DMS114 treated with DMSO at 0.1 percent for 48 hours (cell line): ENCODE results near the gene NPHP4.

ENCODE experiments used
- DNase-seq: peaks from one replicate; lab custom pipeline; 2025; ENCODE audit not compliant: unreplicated experiment; lab: John Stamatoyannopoulos, UW

Gene NPHP4

DNA sequence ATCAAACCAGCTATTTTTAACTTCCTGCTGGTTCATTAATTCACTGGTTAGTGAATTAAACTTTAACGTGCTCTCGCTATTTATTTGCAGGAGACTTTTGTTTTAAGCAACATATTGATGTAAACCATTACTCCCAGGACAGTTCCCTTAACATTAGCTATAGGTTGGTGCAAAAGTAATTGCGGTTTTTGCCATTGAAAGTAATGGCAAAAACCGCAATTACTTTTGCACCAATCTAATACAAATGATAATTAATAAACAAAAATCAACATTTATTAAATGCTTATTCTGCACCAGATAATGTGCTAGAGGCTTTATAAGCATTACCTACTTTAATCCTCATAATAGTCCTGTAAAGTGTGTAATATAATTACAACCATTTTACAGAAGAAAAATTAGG lies 176.5 kb downstream of the NPHP4 start:
- DNase-seq, result no peak

DNA sequence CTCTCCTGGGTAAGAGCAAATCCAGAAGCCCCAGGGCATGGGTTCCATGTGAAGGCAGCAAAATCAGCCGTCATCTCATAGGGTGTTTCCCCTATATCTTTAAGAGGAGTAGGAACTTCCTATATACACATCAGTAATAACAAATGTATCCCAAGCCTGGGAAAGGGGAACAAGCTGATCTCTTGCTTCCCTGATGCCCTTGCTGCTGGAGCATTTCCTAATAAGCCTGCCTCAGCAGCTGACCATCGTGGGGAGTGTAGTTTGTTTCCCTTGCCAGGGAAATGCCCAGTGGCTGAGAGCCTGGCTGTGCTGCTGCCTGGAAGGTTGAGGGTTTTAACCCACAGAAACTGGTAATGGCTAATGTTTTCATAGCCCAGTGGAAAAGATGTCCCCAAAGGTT lies 177.0 kb downstream of the NPHP4 start:
- DNase-seq, result no peak

- no peak for DNase-seq
These were observed 178.1 kb downstream of the NPHP4 start for GRCh38 chr1:5814046-5814619.

DNA sequence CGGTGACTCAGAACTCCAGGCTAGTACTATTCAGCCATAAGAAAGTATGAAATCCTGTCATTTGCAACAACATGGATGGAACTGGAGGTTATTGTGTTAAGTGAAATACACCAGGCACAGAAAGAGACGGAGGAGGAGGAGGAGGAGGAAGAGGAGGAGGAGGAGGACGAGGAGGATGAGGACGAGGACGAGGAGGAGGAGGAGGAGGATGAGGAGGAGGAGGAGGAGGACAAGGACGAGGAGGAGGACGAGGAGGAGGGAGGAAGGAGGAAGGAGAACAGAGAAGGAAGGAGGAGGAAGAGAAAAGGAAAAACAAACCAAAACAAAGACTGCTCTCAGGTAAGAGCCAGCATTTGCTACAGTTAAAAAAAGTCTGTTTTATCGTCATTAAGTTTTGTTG lies 178.7 kb downstream of the NPHP4 start:
- no peak for DNase-seq
